Stimulated activated CD4-positive, alpha-beta T cell treated with anti-CD3 and anti-CD28 coated beads, TNF-alpha, amount 100 ng/mL, for 48 hours (primary cell): ENCODE data around the gene LRRC71.

Source experiments
- DNase-seq, 3 donors: peaks; one replicate each; pipeline ENCODE4 v3.0.0-alpha.2; 2020; ENCODE audit warnings: low read depth in 3 of 3

The LRRC71 gene

GRCh38 chr1:156920233-156921052, at the start of gene LRRC71:
Gene LRRC71, plus strand, starts transcription at chr1:156920632. Its CDS starts 172 bp downstream, at chr1:156920804.
- peak; percentile 57 to 79 (median 62) for DNase-seq

GRCh38 chr1:156873659-156874058, 46.8 kb upstream of the LRRC71 start:
- no peak for DNase-seq

DNA sequence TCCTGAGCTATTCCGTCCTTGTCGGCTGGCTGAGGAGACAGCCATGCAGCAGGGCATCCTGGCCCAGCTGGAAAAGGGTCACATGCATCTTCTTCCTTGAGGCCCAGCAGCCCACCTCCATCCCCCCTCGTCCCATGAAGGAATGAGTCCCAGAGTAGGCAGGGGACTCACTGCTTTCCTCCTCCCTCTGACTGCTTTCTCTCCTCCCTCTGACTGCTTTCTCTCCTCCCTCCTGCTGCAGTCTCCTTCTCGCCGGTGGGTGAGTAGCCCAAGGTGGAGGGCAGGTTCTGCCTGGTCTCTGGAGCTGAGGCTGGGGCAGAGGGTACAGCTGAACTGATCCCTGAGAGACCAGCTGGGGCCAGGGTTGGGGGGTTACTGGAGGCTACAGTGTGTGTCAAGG, 46.3 kb upstream of the LRRC71 start:
- DNase-seq = no peak

DNA sequence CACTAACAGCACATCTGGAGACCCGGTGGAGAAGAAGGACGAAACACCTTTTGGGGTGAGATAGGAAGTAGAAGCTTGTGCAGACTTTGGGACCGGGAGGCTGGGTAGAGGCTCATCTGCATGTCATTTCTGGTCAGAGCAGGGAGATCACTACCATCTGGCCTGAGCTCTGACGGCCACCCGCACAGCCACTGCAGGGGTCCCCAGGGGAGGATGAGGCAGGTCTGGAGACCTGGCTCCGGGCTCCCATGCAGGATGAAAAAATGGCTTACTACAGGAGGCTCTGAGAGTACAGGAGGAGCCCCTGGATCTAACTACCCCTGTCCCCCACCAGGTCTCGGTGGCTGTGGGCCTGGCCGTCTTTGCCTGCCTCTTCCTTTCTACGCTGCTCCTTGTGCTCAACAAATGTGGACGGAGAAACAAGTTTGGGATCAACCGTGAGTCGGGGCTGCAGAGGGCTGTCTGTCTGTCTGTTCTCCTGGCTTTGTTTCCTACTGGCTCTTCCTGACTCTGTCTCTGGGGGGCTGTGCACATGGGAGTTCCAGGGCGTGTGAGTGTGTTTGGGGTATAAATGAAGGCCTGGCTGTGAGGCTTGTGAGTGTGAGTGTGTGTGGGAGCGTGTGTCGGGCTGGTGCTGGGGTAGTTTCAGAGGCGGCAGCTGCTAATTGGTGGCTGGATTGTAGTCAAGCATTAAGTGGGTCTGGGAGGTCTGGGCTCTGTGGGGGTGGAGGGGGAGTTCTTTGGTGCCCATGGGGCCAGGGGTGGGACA, 45.7 kb upstream of the LRRC71 start:
- no peak for DNase-seq

- DNase-seq = no peak
Measured at GRCh38 chr1:156875341-156875615, 45.2 kb upstream of the LRRC71 start.

DNA sequence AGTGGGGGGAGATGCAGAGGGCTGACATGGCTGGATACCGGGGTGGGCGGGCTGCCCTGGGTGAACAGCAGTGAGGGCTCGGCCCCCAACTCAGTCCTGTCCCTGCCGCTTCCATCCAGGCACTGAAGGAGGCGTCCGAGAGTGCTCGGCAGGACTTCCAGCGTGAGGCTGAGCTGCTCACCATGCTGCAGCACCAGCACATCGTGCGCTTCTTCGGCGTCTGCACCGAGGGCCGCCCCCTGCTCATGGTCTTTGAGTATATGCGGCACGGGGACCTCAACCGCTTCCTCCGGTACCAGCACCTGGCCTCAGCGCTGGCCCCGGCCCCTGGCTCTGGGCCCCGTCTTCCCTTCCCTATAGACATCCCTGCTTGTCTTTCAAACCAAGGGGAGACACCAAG, 44.2 kb upstream of the LRRC71 start:
- no peak for DNase-seq

GRCh38 chr1:156877433-156878170, 42.8 kb upstream of the LRRC71 start:
- DNase-seq = no peak

DNA sequence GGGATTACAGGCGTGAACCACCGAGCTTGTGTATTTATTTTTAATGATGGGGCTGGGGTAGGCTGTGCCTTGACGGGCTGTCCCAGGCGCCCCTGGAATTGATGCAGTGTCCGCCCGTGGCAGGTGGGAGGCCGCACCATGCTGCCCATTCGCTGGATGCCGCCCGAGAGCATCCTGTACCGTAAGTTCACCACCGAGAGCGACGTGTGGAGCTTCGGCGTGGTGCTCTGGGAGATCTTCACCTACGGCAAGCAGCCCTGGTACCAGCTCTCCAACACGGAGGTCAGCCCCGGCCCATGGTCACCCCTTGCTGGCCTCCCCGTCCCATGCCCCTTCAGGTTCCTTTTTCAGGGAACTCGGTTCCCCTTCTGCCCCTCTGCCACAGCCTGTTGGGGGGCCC, 40.6 kb upstream of the LRRC71 start:
- no peak for DNase-seq

- no peak for DNase-seq
Measured at GRCh38 chr1:156880473-156880872, 40.0 kb upstream of the LRRC71 start.

DNA sequence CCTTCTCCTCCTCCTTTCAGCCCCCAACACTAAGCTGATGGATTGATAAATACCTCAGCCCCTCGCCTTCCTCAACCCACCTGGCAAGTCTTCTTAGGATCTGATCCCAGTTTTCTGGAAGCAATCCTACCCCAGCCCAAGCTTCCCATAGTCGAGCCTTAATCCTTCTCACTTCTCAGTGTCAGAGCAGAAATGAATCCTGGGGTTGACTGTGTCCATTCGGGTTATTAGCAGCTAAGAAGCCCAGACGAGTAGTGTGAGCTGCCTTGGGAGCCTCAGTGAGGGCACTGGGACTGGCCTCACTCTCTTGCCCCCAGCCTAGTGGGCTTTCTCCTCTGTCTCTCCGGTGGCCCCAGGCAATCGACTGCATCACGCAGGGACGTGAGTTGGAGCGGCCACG, 39.3 kb upstream of the LRRC71 start:
- DNase-seq = no peak

DNA sequence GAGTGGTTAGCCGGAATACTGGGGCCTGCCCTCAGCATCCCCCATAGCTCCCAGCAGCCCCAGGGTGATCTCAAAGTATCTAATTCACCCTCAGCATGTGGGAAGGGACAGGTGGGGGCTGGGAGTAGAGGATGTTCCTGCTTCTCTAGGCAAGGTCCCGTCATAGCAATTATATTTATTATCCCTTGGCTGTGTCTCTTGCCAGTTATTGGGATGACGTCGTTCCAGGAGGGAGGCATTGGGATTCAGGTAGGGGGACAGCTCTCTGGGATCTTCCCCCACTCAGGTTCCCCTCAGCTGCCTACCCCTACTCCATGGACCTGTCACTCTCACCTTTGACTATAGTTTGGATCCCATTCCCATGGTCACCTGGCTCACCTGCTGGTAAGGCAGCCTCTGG, 38.8 kb upstream of the LRRC71 start:
- DNase-seq = no peak

GRCh38 chr1:156882543-156882942, 37.9 kb upstream of the LRRC71 start:
- DNase-seq = no peak

DNA sequence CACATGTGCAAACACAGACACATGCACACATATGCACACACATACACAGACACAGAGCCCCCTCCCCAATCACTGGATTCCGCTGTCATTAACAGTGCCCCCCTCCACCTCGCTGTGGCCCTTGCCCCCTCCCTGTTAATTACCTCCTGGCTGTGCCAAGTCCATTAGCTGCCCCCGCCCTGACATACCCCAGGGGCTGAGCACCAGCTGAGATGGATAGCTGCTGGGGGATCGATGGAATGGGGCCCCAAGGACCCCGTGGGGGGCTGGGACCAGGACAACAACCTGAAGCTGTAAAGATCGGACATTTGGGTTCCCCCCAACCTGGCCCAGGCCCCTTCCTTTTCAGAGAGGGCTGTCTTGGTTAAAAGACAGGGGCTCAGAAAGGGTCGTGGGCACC, 36.5 kb upstream of the LRRC71 start:
- no peak for DNase-seq

DNA sequence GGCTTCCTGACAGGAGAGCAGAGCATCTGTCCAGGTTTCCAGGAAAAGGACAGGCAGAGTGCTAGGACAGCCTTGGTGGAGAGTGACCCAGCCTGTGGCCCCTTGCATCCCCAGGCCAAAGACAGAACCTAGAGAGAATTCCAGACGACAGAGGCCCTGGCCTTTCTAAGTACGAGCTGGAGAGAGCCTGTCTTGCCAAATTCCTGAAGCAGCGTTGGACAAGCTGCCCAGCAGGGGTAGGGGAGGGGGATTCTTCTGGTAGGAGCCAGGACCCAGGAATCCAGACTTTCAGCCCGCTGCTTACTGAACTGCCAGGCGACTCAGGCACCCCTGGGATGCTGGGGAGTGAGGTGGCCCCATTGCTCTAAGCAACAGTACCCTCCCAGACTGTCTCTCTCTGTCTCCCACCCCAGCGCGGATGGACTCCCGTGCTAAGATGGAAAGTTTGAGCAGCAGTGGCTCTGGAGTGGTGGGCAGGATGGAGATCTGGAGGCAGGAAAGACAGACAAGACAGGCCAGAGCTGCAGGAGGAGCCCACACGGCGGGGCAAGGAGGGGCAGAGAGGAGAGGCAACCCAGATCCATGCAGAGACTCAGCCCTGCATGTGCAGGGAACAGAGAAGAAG, 35.8 kb upstream of the LRRC71 start:
- DNase-seq = no peak

GRCh38 chr1:156885314-156885713, 35.1 kb upstream of the LRRC71 start:
- no peak for DNase-seq

GRCh38 chr1:156885880-156886355, 34.5 kb upstream of the LRRC71 start:
- no peak for DNase-seq

GRCh38 chr1:156886583-156887281, 33.7 kb upstream of the LRRC71 start:
- no peak for DNase-seq

GRCh38 chr1:156887317-156887716, 33.1 kb upstream of the LRRC71 start:
- DNase-seq = no peak

GRCh38 chr1:156887734-156888133, 32.7 kb upstream of the LRRC71 start:
- DNase-seq = no peak

GRCh38 chr1:156889802-156890580, 30.4 kb upstream of the LRRC71 start:
- peak; percentile 27 to 59 (median 29) for DNase-seq
